A549 (cell line): ENCODE measurements around the gene ATM. TPM values are rescaled to one million over a fixed set of nuclear protein-coding genes. Genes with fewer than 3 reads are reported as not detected.

Experiments
- ATAC-seq, 2 experiments: fragments of 200-7000 bp in 1 of 2; fragments of >200 bp in 1 of 2; cut with Nextera tagmentation in 1 of 2; cut with Tn5 transposase in 1 of 2; 3 replicates each; pipeline versions ENCODE4 v1.8.0 to v1.9.1; 2018 to 2020; ENCODE audit warnings: mild to moderate bottlenecking in 1 of 2, moderate library complexity in 1 of 2
- CTCF ChIA-PET: fragments of 300-600 bp; sonication (Branson Sonifier 250); formaldehyde crosslinking; extraction: SDS; loops from one replicate; lab custom pipeline; 2021; ENCODE audit warnings: antibody characterized with exemption, inconsistent platforms; lab: Yijun Ruan, JAX
- POLR2A ChIA-PET: fragments of 350-600 bp; formaldehyde crosslinking; extraction: SDS; loops from one replicate; lab custom pipeline; 2021; ENCODE audit warnings: antibody characterized with exemption, inconsistent platforms; lab: Yijun Ruan, JAX
- DNase-seq, 2 experiments: peaks; one replicate each; pipeline versions ENCODE4 v3.0.0 to v3.0.0-alpha.2; 2011 to 2016; ENCODE audit warnings: low read depth in 1 of 2, low spot score in 1 of 2
- FAIRE-seq: peaks from 2 replicates; lab custom pipeline; 2011; peaks lifted over from hg19 to GRCh38; lab: Jason Lieb, UNC
- H3K27ac ChIP-seq, 2 experiments: fragments of >200 bp; sonication (Bioruptor Twin); formaldehyde crosslinking; 3 replicates each; pipeline ENCODE4 v1.5.1; 2016 to 2017
- H3K4me1 ChIP-seq: fragments of >200 bp; sonication (Bioruptor Twin); formaldehyde crosslinking; 3 replicates; pipeline ENCODE4 v1.6.1; 2016
- H3K4me2 ChIP-seq: fragments of >200 bp; sonication (Bioruptor Twin); formaldehyde crosslinking; 3 replicates; pipeline ENCODE4 v1.6.1; 2016
- H3K4me3 ChIP-seq: fragments of >200 bp; sonication (Bioruptor Twin); formaldehyde crosslinking; 3 replicates; pipeline ENCODE4 v1.5.1; 2016
- H3K9me3 ChIP-seq: fragments of >200 bp; sonication (Bioruptor Twin); formaldehyde crosslinking; 3 replicates; pipeline ENCODE4 v1.6.1; 2016
- ATOH8 ChIP-seq: fragments of 250-450 bp; sonication (Bioruptor Pico); IDR thresholded peaks from 2 replicates; pipeline ENCODE4 v1.5.0; 2020; ENCODE audit warnings: low read depth, mild to moderate bottlenecking, moderate library complexity
- BCL3 ChIP-seq: fragments of >200 bp; sonication (Bioruptor Twin); formaldehyde crosslinking; IDR thresholded peaks from 3 replicates; pipeline ENCODE4 v1.6.1; 2016
- BHLHE40 ChIP-seq: IDR thresholded peaks from 2 replicates; pipeline ENCODE4 v1.6.1; 2012; ENCODE audit warnings: low read depth, low read length, inconsistent platforms
- CBX2 ChIP-seq: fragments of 200-600 bp; sonication (generic); IDR thresholded peaks from 2 replicates; pipeline ENCODE4 v1.6.1; 2016; ENCODE audit warnings: low read depth, mild to moderate bottlenecking, borderline replicate concordance
- CEBPB ChIP-seq, 2 experiments: fragments of >200 bp in 1 of 2; sonication (Bioruptor Twin) in 1 of 2; formaldehyde crosslinking in 1 of 2; IDR thresholded peaks; 2 replicates each; pipeline ENCODE4 v1.6.1; 2012 to 2016
- CHD4 ChIP-seq: fragments of 200-600 bp; sonication (generic); IDR thresholded peaks from 2 replicates; pipeline ENCODE4 v1.6.1; 2016; ENCODE audit warnings: antibody characterized with exemption, mild to moderate bottlenecking, borderline replicate concordance
- EHF ChIP-seq: fragments of 250-450 bp; sonication (Bioruptor Pico); IDR thresholded peaks from 2 replicates; pipeline ENCODE4 v1.5.0; 2020; ENCODE audit warnings: mild to moderate bottlenecking
- EP300 ChIP-seq, 2 experiments: fragments of >200 bp; sonication (Bioruptor Twin); formaldehyde crosslinking; IDR thresholded peaks; 2 replicates in 1 of 2; 3 replicates in 1 of 2; pipeline ENCODE4 v1.6.1; 2016 to 2017
- FOSB ChIP-seq: fragments of 250-450 bp; sonication (Bioruptor Pico); IDR thresholded peaks from 2 replicates; pipeline ENCODE4 v1.5.0; 2020; ENCODE audit warnings: mild to moderate bottlenecking, moderate library complexity
- GATA3 ChIP-seq: IDR thresholded peaks from 2 replicates; pipeline ENCODE4 v1.6.1; 2012; ENCODE audit warnings: borderline replicate concordance
- HDAC2 ChIP-seq: fragments of 200-600 bp; sonication (generic); IDR thresholded peaks from 2 replicates; pipeline ENCODE4 v1.6.1; 2016
- HMGXB4 ChIP-seq: fragments of 250-450 bp; sonication (Bioruptor Pico); IDR thresholded peaks from 2 replicates; pipeline ENCODE4 v1.5.0; 2021; ENCODE audit warnings: mild to moderate bottlenecking, moderate library complexity, borderline replicate concordance
- HOXB13 ChIP-seq: fragments of 250-450 bp; sonication (Bioruptor Pico); IDR thresholded peaks from 2 replicates; pipeline ENCODE4 v1.5.0; 2020; ENCODE audit warnings: low read depth, mild to moderate bottlenecking, moderate library complexity
- JUNB ChIP-seq: fragments of >200 bp; sonication (Bioruptor Twin); formaldehyde crosslinking; IDR thresholded peaks from 2 replicates; pipeline ENCODE4 v1.6.1; 2016
- KDM1A ChIP-seq: fragments of 200-600 bp; sonication (generic); IDR thresholded peaks from 2 replicates; pipeline ENCODE4 v1.6.1; 2016; ENCODE audit warnings: low read depth, mild to moderate bottlenecking
- MYC ChIP-seq: IDR thresholded peaks from 2 replicates; pipeline ENCODE4 v1.6.1; 2012; ENCODE audit warnings: mild to moderate bottlenecking, inconsistent platforms, low read length, improper control_type of control experiment, borderline replicate concordance
- NR3C1 ChIP-seq: fragments of >200 bp; sonication (Bioruptor Twin); formaldehyde crosslinking; IDR thresholded peaks from 3 replicates; pipeline ENCODE4 v1.6.1; 2017
- POLR2AphosphoS2 ChIP-seq: conservative IDR thresholded peaks from 2 replicates; pipeline ENCODE4 v1.6.1; 2012; ENCODE audit warnings: low read length, improper control_type of control experiment, inconsistent platforms
- TP53 ChIP-seq: fragments of 250-450 bp; sonication (Bioruptor Pico); IDR thresholded peaks from 2 replicates; pipeline ENCODE4 v1.5.0; 2021; ENCODE audit warnings: mild to moderate bottlenecking, moderate library complexity
- USF2 ChIP-seq: fragments of 450-650 bp; IDR thresholded peaks from 2 replicates; pipeline ENCODE4 v1.6.1; 2014; ENCODE audit warnings: antibody characterized with exemption
- ZC3H11A ChIP-seq: fragments of 450-650 bp; IDR thresholded peaks from 2 replicates; pipeline ENCODE4 v1.6.1; 2014; ENCODE audit warnings: antibody characterized with exemption, mild to moderate bottlenecking
- ZFP36 ChIP-seq: fragments of 450-650 bp; IDR thresholded peaks from 2 replicates; pipeline ENCODE4 v1.6.1; 2014; ENCODE audit warnings: borderline replicate concordance; ENCODE audit not compliant: partially characterized antibody
- ZSCAN20 ChIP-seq: fragments of 250-450 bp; sonication (Bioruptor Pico); IDR thresholded peaks from 2 replicates; pipeline ENCODE4 v1.8.0; 2022; ENCODE audit warnings: mild to moderate bottlenecking, moderate library complexity
- WGBS: methylation state at CpG from one replicate; pipeline ENCODE4 v1.1.6; 2017; ENCODE audit errors: missing lambda C conversion rate; 5-methylcytosine and 5-hydroxymethylcytosine counted together
- polyA plus RNA-seq, 4 experiments: library from polyadenylated mRNA; depleted of rRNA in 3 of 4; stranded (reverse); fragments of >200 nt; fragmentation: RNase III in 1 of 4; extraction: RNeasy Plus Mini Kit Qiagen cat#74134 plus additional on column Dnase treatment in 1 of 4; gene quantifications; 2 replicates in 3 of 4; 3 replicates in 1 of 4; pipeline ENCODE4 v1.2.3, GENCODE V29; 2011 to 2017

ATM gene
- polyA plus RNA-seq, 2 of the 4 experiments (the other 2 are of a cell fraction), result 15.6 to 40.4 TPM

GRCh38 chr11:108198833-108199232 lies 24.0 kb upstream of the ATM start (continued):
- TF ChIP-seq USF2, result no peak
- TF ChIP-seq HDAC2, result no peak
- TF ChIP-seq POLR2AphosphoS2, result no peak
- no peak for TF ChIP-seq ZFP36
- TF ChIP-seq, all 56 proteins: peak for 0

GRCh38 chr11:108199446-108200321 lies 23.2 kb upstream of the ATM start:
- DNase-seq (no peak), FAIRE-seq (no peak), ATAC-seq (no peak)
- H3K9me3 ChIP-seq, result no peaks in the 10 kb centered on the region
- no peak for TF ChIP-seq ZC3H11A
- no peak for TF ChIP-seq GATA3
- TF ChIP-seq CEBPB (IDR thresholded peaks at IDR 0.05), result no peak
- TF ChIP-seq NR3C1, result no peak
- TF ChIP-seq HOXB13 (CRISPR knock-in tag), result no peak
- TF ChIP-seq ZSCAN20 (CRISPR knock-in tag), result no peak
- no peak for TF ChIP-seq EHF
- TF ChIP-seq HDAC2, result no peak
- TF ChIP-seq TP53, result no peak
- no peak for TF ChIP-seq CHD4
- no peak for TF ChIP-seq ATOH8 (CRISPR knock-in tag)
- TF ChIP-seq FOSB (CRISPR knock-in tag), result no peak
- TF ChIP-seq HMGXB4, result no peak
- no peak for TF ChIP-seq BHLHE40
- no peak for TF ChIP-seq EP300 (IDR thresholded peaks at IDR 0.05)
- no peak for TF ChIP-seq MYC
- TF ChIP-seq JUNB, result no peak
- no peak for TF ChIP-seq KDM1A
- no peak for TF ChIP-seq CBX2
- TF ChIP-seq BCL3, result no peak
- WGBS, result 82% methylated on average over 12 of the region's 12 CpGs
- no peak overlapping the region for H3K4me3 ChIP-seq
- no peak overlapping the region for H3K4me2 ChIP-seq
- CTCF ChIA-PET, result no interaction called here
- peak overlapping the region in 1 of 2 experiments; percentile 53; a peak in 2 of 6 replicates for H3K27ac ChIP-seq
- POLR2A ChIA-PET, result no interaction called here
- H3K4me1 ChIP-seq, result no peaks in the 10 kb centered on the region
